CD4-positive, alpha-beta T cell (primary cell): ENCODE results near the gene VPS8. TPM values are rescaled to one million over a fixed set of nuclear protein-coding genes. Genes with fewer than 3 reads are reported as not detected.

Experiments used
- ATAC-seq: fragments of 200-7000 bp; cut with Tn5 transposase; one replicate; pipeline ENCODE4 v1.10.0; 2022; ENCODE audit warnings: mild to moderate bottlenecking; ENCODE audit not compliant: poor library complexity
- CTCF ChIA-PET: fragments of 350-600 bp; sonication (Branson Sonifier 250); formaldehyde crosslinking; loops from one replicate; lab custom pipeline; 2021; ENCODE audit warnings: antibody characterized with exemption, inconsistent platforms; lab: Charles Lee
- POLR2A ChIA-PET: fragments of 350-600 bp; sonication (Branson Sonifier 250); formaldehyde crosslinking; loops from one replicate; lab custom pipeline; 2021; ENCODE audit warnings: antibody characterized with exemption, inconsistent platforms; lab: Charles Lee
- DNase-seq, 14 experiments: peaks; one replicate each; pipeline ENCODE4 v3.0.0-alpha.2; 2013 to 2020; ENCODE audit warnings: mixed read lengths in 2 of 14
- H3K27ac ChIP-seq, 2 donors: one replicate each; pipeline versions ENCODE4 v1.5.1 to v1.7.0; 2013; ENCODE audit warnings: low read length in 2 of 2, low read depth in 1 of 2, mild to moderate bottlenecking in 1 of 2
- H3K27me3 ChIP-seq, 2 experiments: 1 replicate in 1 of 2; 2 replicates in 1 of 2; pipeline versions ENCODE4 v1.6.1 to v1.7.0; 2013; ENCODE audit warnings: low read length in 2 of 2, control low read depth in 1 of 2, mild to moderate bottlenecking in 1 of 2, moderate library complexity in 1 of 2; ENCODE audit not compliant: insufficient read depth in 2 of 2, control insufficient read depth in 1 of 2
- H3K36me3 ChIP-seq: one replicate; pipeline ENCODE4 v1.6.1; 2013; ENCODE audit warnings: low read length, control low read depth; ENCODE audit not compliant: insufficient read depth
- H3K4me1 ChIP-seq: one replicate; pipeline ENCODE4 v1.6.1; 2013; ENCODE audit warnings: low read length, control low read depth; ENCODE audit not compliant: insufficient read depth
- H3K4me3 ChIP-seq: one replicate; pipeline ENCODE4 v1.5.1; 2013; ENCODE audit warnings: mild to moderate bottlenecking, low read length, moderate library complexity
- H3K9me3 ChIP-seq, 2 experiments: 1 replicate in 1 of 2; 2 replicates in 1 of 2; pipeline versions ENCODE4 v1.6.1 to v1.7.0; 2013; ENCODE audit warnings: low read length in 2 of 2, mild to moderate bottlenecking in 2 of 2, control low read depth in 1 of 2, moderate library complexity in 1 of 2; ENCODE audit not compliant: control insufficient read depth in 1 of 2, insufficient read depth in 1 of 2
- H3K27ac Mint-ChIP-seq: one replicate; pipeline ENCODE4 v1.8.0; 2020; ENCODE audit warnings: mixed read lengths
- H3K27me3 Mint-ChIP-seq: one replicate; pipeline ENCODE4 v1.8.0; 2021; ENCODE audit warnings: mixed read lengths
- H3K36me3 Mint-ChIP-seq: one replicate; pipeline ENCODE4 v1.8.0; 2021; ENCODE audit warnings: low read depth, mixed read lengths
- H3K4me1 Mint-ChIP-seq: one replicate; pipeline ENCODE4 v1.8.0; 2021; ENCODE audit warnings: low read depth, mixed read lengths
- H3K4me3 Mint-ChIP-seq: one replicate; pipeline ENCODE4 v1.8.0; 2020; ENCODE audit warnings: mild to moderate bottlenecking, mixed read lengths
- H3K9me3 Mint-ChIP-seq: one replicate; pipeline ENCODE4 v1.8.0; 2020; ENCODE audit warnings: mixed read lengths
- CTCF ChIP-seq: fragments of 200-600 bp; IDR thresholded peaks from one replicate; pipeline ENCODE4 v1.8.0; 2022; ENCODE audit warnings: antibody characterized with exemption, mild to moderate bottlenecking
- intact Hi-C, 2 experiments: fragments of 100-400 bp; cut with DNase I in 1 of 2; cut with micrococcal nuclease in 1 of 2; formaldehyde crosslinking; loops; one replicate each; pipeline versions ENCODE4 v1.15.1 to v1.9.0; 2023 to 2025; cut with DNase I, micrococcal nuclease
- total RNA-seq, 174 experiments: library from RNA in 2 of 174; stranded (reverse) in 2 of 174; gene quantifications; one replicate each; pipeline ENCODE4 v1.2.3 and lab custom pipeline; 2021 to 2026

The VPS8 gene
- total RNA-seq, 2 experiments from 2014 or later: 56.8 to 61.2 TPM

- no peak for TF ChIP-seq CTCF
- Histone ChIP-seq H3K27me3 (no peaks in the 10 kb centered on the region), H3K36me3 (no peaks in the 10 kb centered on the region), H3K4me3 (no peak overlapping the region), H3K9me3 (no peaks in the 10 kb centered on the region), H3K27ac (no peak overlapping the region), H3K4me1 (no peaks in the 10 kb centered on the region)
- ChIA-PET POLR2A (no interaction called here), CTCF (no interaction called here)
- intact Hi-C loops: no loop called here
- DNase-seq (no peak), ATAC-seq (no peak)
- Mint-ChIP-seq H3K27ac (no peak overlapping the region), H3K27me3 (peaks cover 15% of the 10 kb centered on the region), H3K9me3 (no peaks in the 10 kb centered on the region), H3K36me3 (no peaks in the 10 kb centered on the region), H3K4me1 (no peaks in the 10 kb centered on the region), H3K4me3 (no peak overlapping the region)
These were observed 46.8 kb upstream of the VPS8 start for GRCh38 chr3:184765047-184765729.

- Mint-ChIP-seq H3K36me3 (no peaks in the 10 kb centered on the region), H3K27ac (no peak overlapping the region), H3K4me1 (no peaks in the 10 kb centered on the region), H3K27me3 (peaks cover 16% of the 10 kb centered on the region), H3K9me3 (no peaks in the 10 kb centered on the region), H3K4me3 (no peak overlapping the region)
- intact Hi-C loops: no loop called here
- Histone ChIP-seq H3K4me3 (no peak overlapping the region), H3K27me3 (no peaks in the 10 kb centered on the region), H3K4me1 (no peaks in the 10 kb centered on the region), H3K36me3 (no peaks in the 10 kb centered on the region), H3K9me3 (peaks cover 0 to 3% of the 10 kb centered on the region in 2 experiments), H3K27ac (no peak overlapping the region)
- ChIA-PET CTCF (no interaction called here), POLR2A (no interaction called here)
- no peak for TF ChIP-seq CTCF
- no peak for ATAC-seq
- DNase-seq: peak in 2 of 14 experiments; percentile 51 to 52
These were observed 46.3 kb upstream of the VPS8 start for GRCh38 chr3:184765730-184766074.

GRCh38 chr3:184766555-184767261 is 45.3 kb upstream of the VPS8 start:
- no peak for TF ChIP-seq CTCF
- H3K4me3 ChIP-seq: no peak overlapping the region
- no peaks in the 10 kb centered on the region for H3K4me1 ChIP-seq
- peaks cover 0 to 6% of the 10 kb centered on the region in 2 experiments for H3K9me3 ChIP-seq
- ChIA-PET CTCF (no interaction called here), POLR2A (no interaction called here)
- Mint-ChIP-seq H3K9me3 (no peaks in the 10 kb centered on the region), H3K4me3 (no peak overlapping the region), H3K36me3 (no peaks in the 10 kb centered on the region), H3K27ac (no peak overlapping the region), H3K4me1 (no peaks in the 10 kb centered on the region), H3K27me3 (peaks cover 16% of the 10 kb centered on the region)
- no peaks in the 10 kb centered on the region for H3K27me3 ChIP-seq
- no peaks in the 10 kb centered on the region for H3K36me3 ChIP-seq
- DNase-seq (no peak), ATAC-seq (no peak)
- intact Hi-C loops: no loop called here
- H3K27ac ChIP-seq: no peak overlapping the region
